ENCODE results near the gene HHATL.

The HHATL gene

GRCh38 chr3:42711491-42712343, 9.1 kb upstream of the HHATL start:
- DNase-seq = no peak

GRCh38 chr3:42710323-42711021, 7.9 kb upstream of the HHATL start:
- no peak for DNase-seq

- DNase-seq = no peak
Measured at GRCh38 chr3:42709621-42710020, 7.0 kb upstream of the HHATL start.

- DNase-seq = no peak
Measured at GRCh38 chr3:42708611-42709151, 6.1 kb upstream of the HHATL start.

GRCh38 chr3:42707620-42708355, 5.2 kb upstream of the HHATL start:
- DNase-seq = no peak

GRCh38 chr3:42706721-42707619, 4.4 kb upstream of the HHATL start:
- DNase-seq = no peak

GRCh38 chr3:42705962-42706585, 3.5 kb upstream of the HHATL start:
- no peak for DNase-seq

GRCh38 chr3:42705058-42705767, 2.6 kb upstream of the HHATL start:
- DNase-seq = no peak

- no peak for DNase-seq
Measured at GRCh38 chr3:42704136-42704841, 1.7 kb upstream of the HHATL start.

- no peak for DNase-seq
Measured at GRCh38 chr3:42703695-42704025, 1.1 kb upstream of the HHATL start.

- DNase-seq = no peak
Measured at GRCh38 chr3:42702982-42703694, 540 bp upstream of the HHATL start.

GRCh38 chr3:42701371-42702065, 1.1 kb downstream of the HHATL start:
- no peak for DNase-seq

- no peak for DNase-seq
Measured at GRCh38 chr3:42700366-42701288, 2.0 kb downstream of the HHATL start.

- no peak for DNase-seq
Measured at GRCh38 chr3:42699511-42699971, 3.1 kb downstream of the HHATL start.

GRCh38 chr3:42698911-42699230, 3.7 kb downstream of the HHATL start:
- DNase-seq = no peak

- no peak for DNase-seq
Measured at GRCh38 chr3:42698216-42698910, 4.2 kb downstream of the HHATL start.

- DNase-seq = no peak
Measured at GRCh38 chr3:42697289-42698051, 5.1 kb downstream of the HHATL start.

Measured in NCI-H1105 treated with DMSO at 0.1 percent for 48 hours (cell line).